ENCODE measurements around the gene CD8A. TPM values are rescaled to one million over a fixed set of nuclear protein-coding genes. Genes with fewer than 3 reads are reported as not detected.
A peak's percentile ranks its signal among the peaks of the same experiment; 100 is the strongest.

Gene CD8A
- polyA plus RNA-seq, 3 donors: 0.03 to 1.1 (median 0.88) TPM

DNA sequence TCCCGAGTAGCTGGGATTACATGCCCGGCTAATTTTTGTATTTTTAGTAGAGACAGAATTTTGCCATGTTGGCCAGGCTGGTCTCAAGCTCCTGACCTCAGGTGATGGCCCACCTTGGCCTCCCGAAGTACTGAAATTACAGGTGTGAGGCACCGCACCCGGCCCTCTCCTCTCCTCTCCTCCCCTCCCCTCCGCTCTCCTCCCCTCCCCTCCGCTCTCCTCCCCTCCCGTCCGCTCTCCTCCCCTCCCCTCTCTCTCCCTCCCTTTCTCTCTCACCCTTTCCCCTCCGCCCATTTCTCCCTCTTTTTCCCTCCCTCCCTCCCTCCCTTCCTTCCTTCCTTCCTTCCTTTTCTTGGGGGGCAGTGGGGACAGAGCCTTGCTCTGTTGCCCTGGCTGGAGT lies 42.6 kb upstream of the CD8A start:
- H3K79me2 ChIP-seq (ENCODE audit: insufficient read depth, low read length): no peaks in the 10 kb centered on the region
- H3K27ac Mint-ChIP-seq: no peak overlapping the region
- 100% methylated on average over 2 of the region's 10 CpGs for WGBS (ENCODE audit: insufficient coverage)
- no peaks in the 10 kb centered on the region for H4K20me1 ChIP-seq (ENCODE audit: insufficient read depth, low read length)
- no peaks in the 10 kb centered on the region for H3K27me3 ChIP-seq (ENCODE audit: control insufficient read depth in 2 of 2, insufficient read depth in 2 of 2, low read length in 2 of 2)
- intact Hi-C loops (cut with micrococcal nuclease): no loop called here
- TF ChIP-seq, protein P1, sequence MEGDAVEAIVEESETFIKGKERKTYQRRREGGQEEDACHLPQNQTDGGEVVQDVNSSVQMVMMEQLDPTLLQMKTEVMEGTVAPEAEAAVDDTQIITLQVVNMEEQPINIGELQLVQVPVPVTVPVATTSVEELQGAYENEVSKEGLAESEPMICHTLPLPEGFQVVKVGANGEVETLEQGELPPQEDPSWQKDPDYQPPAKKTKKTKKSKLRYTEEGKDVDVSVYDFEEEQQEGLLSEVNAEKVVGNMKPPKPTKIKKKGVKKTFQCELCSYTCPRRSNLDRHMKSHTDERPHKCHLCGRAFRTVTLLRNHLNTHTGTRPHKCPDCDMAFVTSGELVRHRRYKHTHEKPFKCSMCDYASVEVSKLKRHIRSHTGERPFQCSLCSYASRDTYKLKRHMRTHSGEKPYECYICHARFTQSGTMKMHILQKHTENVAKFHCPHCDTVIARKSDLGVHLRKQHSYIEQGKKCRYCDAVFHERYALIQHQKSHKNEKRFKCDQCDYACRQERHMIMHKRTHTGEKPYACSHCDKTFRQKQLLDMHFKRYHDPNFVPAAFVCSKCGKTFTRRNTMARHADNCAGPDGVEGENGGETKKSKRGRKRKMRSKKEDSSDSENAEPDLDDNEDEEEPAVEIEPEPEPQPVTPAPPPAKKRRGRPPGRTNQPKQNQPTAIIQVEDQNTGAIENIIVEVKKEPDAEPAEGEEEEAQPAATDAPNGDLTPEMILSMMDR (IDR thresholded peaks at IDR 0.05): no peak
- H3K27ac ChIP-seq (ENCODE audit: low read depth in 1 of 2, low read length in 2 of 2): no peak overlapping the region
- H3K36me3 Mint-ChIP-seq: no peaks in the 10 kb centered on the region
- no peak for DNase-seq
- peaks cover 0 to 3% (median 0%) of the 10 kb centered on the region in 3 donors for H3K27me3 Mint-ChIP-seq (ENCODE audit: low read depth in 3 of 3)
- H3K4me3 Mint-ChIP-seq: no peak overlapping the region
- H3K36me3 ChIP-seq (replicated peaks in 1 of 2; ENCODE audit: control insufficient read depth in 1 of 2, insufficient read depth in 2 of 2, low read length in 2 of 2): no peaks in the 10 kb centered on the region
- H3K4me2 ChIP-seq (replicated peaks; ENCODE audit: extremely low read depth, low read length, poor library complexity, severe bottlenecking): no peak overlapping the region
- peaks cover 21% of the 10 kb centered on the region for H3K4me1 Mint-ChIP-seq
- H3K9ac ChIP-seq (ENCODE audit: insufficient read depth, low read length, poor library complexity, severe bottlenecking): no peak overlapping the region
- no peaks in the 10 kb centered on the region for H3K9me3 ChIP-seq (replicated peaks in 1 of 2; ENCODE audit: control insufficient read depth in 1 of 2, insufficient read depth in 1 of 2, low read length in 2 of 2)
- H2AFZ ChIP-seq (ENCODE audit: insufficient read depth, low read depth, low read length, poor library complexity, severe bottlenecking): no peak overlapping the region
- peaks cover 0 to 1% (median 0%) of the 10 kb centered on the region in 7 donors for H3K9me3 Mint-ChIP-seq
- no peak overlapping the region for H3K4me3 ChIP-seq (replicated peaks in 1 of 3; ENCODE audit: low read depth in 2 of 3, low read length in 3 of 3)
- H3K4me1 ChIP-seq (ENCODE audit: control insufficient read depth in 1 of 2, insufficient read depth in 2 of 2, low read length in 2 of 2): peaks cover 12 to 13% of the 10 kb centered on the region in 2 donors

DNA sequence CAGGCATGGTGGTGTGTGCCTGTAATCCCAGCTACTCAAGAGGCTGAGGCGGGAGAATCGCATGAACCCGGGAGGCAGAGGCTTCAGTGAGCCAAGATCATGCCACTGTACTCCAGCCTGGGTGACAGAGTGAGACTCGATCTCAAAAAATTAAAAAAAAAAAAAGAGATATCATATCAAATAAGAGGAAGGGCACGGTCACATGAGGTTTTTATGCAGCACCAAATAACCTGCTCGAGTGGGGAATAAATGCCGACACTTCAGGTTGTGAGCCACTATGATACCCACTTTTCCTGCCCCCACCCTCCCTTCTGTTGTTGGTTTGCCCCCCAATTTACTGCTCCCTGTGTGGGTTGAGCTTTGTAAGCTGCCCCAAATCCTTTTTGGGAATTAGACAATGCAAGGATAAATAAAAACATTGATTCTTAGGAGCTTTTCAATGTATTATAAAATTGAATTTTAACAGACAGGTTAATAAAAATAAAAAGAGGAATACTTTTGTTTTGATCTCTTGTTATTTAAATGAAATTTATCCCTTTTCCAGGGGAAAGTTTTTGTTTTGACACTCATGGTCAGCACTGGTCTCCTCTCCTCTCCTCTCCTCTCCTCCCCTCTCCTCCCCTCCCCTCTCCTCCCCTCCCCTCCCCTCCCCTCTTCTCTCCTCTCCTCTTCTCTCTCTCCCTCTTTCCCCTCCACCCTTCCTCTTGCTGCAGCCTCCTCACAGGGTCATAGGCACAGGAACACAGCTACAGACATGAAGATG lies 41.8 kb upstream of the CD8A start:
- Histone ChIP-seq H3K79me2 (ENCODE audit: insufficient read depth, low read length) (no peaks in the 10 kb centered on the region), H3K4me1 (ENCODE audit: control insufficient read depth in 1 of 2, insufficient read depth in 2 of 2, low read length in 2 of 2) (peaks cover 7 to 8% of the 10 kb centered on the region in 2 donors), H3K9ac (ENCODE audit: insufficient read depth, low read length, poor library complexity, severe bottlenecking) (no peak overlapping the region), H3K27me3 (ENCODE audit: control insufficient read depth in 2 of 2, insufficient read depth in 2 of 2, low read length in 2 of 2) (no peaks in the 10 kb centered on the region), H3K9me3 (replicated peaks in 1 of 2; ENCODE audit: control insufficient read depth in 1 of 2, insufficient read depth in 1 of 2, low read length in 2 of 2) (no peaks in the 10 kb centered on the region), H3K4me2 (replicated peaks; ENCODE audit: extremely low read depth, low read length, poor library complexity, severe bottlenecking) (no peak overlapping the region), H3K4me3 (replicated peaks in 1 of 3; ENCODE audit: low read depth in 2 of 3, low read length in 3 of 3) (no peak overlapping the region), H3K36me3 (replicated peaks in 1 of 2; ENCODE audit: control insufficient read depth in 1 of 2, insufficient read depth in 2 of 2, low read length in 2 of 2) (no peaks in the 10 kb centered on the region), H3K27ac (ENCODE audit: low read depth in 1 of 2, low read length in 2 of 2) (no peak overlapping the region), H4K20me1 (ENCODE audit: insufficient read depth, low read length) (no peaks in the 10 kb centered on the region), H2AFZ (ENCODE audit: insufficient read depth, low read depth, low read length, poor library complexity, severe bottlenecking) (no peak overlapping the region)
- WGBS (ENCODE audit: insufficient coverage): 67% methylated on average over 3 of the region's 7 CpGs
- H3K9me3 Mint-ChIP-seq: peaks cover 0 to 1% (median 0%) of the 10 kb centered on the region in 7 donors
- H3K4me3 Mint-ChIP-seq: no peak overlapping the region
- H3K36me3 Mint-ChIP-seq: no peaks in the 10 kb centered on the region
- peaks cover 14% of the 10 kb centered on the region for H3K4me1 Mint-ChIP-seq
- DNase-seq: no peak
- intact Hi-C loops (cut with micrococcal nuclease): no loop called here
- TF ChIP-seq, protein P1 (IDR thresholded peaks at IDR 0.05): no peak
- peaks cover 0 to 3% (median 0%) of the 10 kb centered on the region in 3 donors for H3K27me3 Mint-ChIP-seq (ENCODE audit: low read depth in 3 of 3)
- H3K27ac Mint-ChIP-seq: peak overlapping the region in 1 of 7 donors; percentile 38
